GM18868 (cell line): Measurements from ENCODE around the gene MTHFD1L.

Experiments
- ATAC-seq: cut with Tn5 transposase; IDR thresholded peaks from one replicate; pipeline ENCODE4 v1.9.1; 2021; ENCODE audit warnings: mild to moderate bottlenecking, moderate library complexity; ENCODE audit not compliant: unreplicated experiment

MTHFD1L gene

GRCh38 chr6:150981669-150982068 lies 116.2 kb downstream of the MTHFD1L start:
- ATAC-seq = no peak

- ATAC-seq = peak; percentile 72
Observed at GRCh38 chr6:150987371-150987828, 121.9 kb downstream of the MTHFD1L start.

GRCh38 chr6:150987855-150988464 lies 122.5 kb downstream of the MTHFD1L start:
- no peak for ATAC-seq

GRCh38 chr6:150991487-150991886 lies 126.0 kb downstream of the MTHFD1L start:
- no peak for ATAC-seq

- ATAC-seq = no peak
Observed at GRCh38 chr6:150992262-150992661, 126.8 kb downstream of the MTHFD1L start.

- no peak for ATAC-seq
Observed at GRCh38 chr6:150992703-150993102, 127.2 kb downstream of the MTHFD1L start.

- ATAC-seq = no peak
Observed at GRCh38 chr6:150993253-150993652, 127.8 kb downstream of the MTHFD1L start.

- ATAC-seq = no peak
Observed at GRCh38 chr6:150994026-150994425, 128.5 kb downstream of the MTHFD1L start.

- no peak for ATAC-seq
Observed at GRCh38 chr6:150996968-150997367, 131.5 kb downstream of the MTHFD1L start.

- no peak for ATAC-seq
Observed at GRCh38 chr6:150999107-150999506, 133.6 kb downstream of the MTHFD1L start.

GRCh38 chr6:150999576-150999975 lies 134.1 kb downstream of the MTHFD1L start:
- ATAC-seq = no peak

- peak; percentile 85 for ATAC-seq
Observed at GRCh38 chr6:151001387-151002056, 136.0 kb downstream of the MTHFD1L start.

GRCh38 chr6:151002057-151002450 lies 136.6 kb downstream of the MTHFD1L start:
- no peak for ATAC-seq

GRCh38 chr6:151002491-151002935 lies 137.0 kb downstream of the MTHFD1L start:
- ATAC-seq = no peak

GRCh38 chr6:151004383-151005024 lies 139.0 kb downstream of the MTHFD1L start:
- peak; percentile 60 for ATAC-seq

GRCh38 chr6:151005164-151005563 lies 139.7 kb downstream of the MTHFD1L start:
- ATAC-seq = no peak

GRCh38 chr6:151005896-151006632 lies 140.6 kb downstream of the MTHFD1L start:
- ATAC-seq = no peak

- no peak for ATAC-seq
Observed at GRCh38 chr6:151007076-151007475, 141.6 kb downstream of the MTHFD1L start.

GRCh38 chr6:151007922-151008321 lies 142.4 kb downstream of the MTHFD1L start:
- no peak for ATAC-seq

GRCh38 chr6:151008425-151008824 lies 142.9 kb downstream of the MTHFD1L start:
- no peak for ATAC-seq

GRCh38 chr6:151009576-151009975 lies 144.1 kb downstream of the MTHFD1L start:
- no peak for ATAC-seq
